ENCODE measurements around the gene SLC5A2.
"Not testable (repeated sequence)": the region's sequence is repeated elsewhere in the genome, so short reads cannot be mapped to it uniquely, and the experiment has no call there.

The SLC5A2 gene

GRCh38 chr16:31529108-31529936, 46.4 kb downstream of the SLC5A2 start:
- Mint-ChIP-seq H3K27ac (no peak overlapping the region), H3K4me1 (no peaks in the 10 kb centered on the region), H3K9me3 (no peaks in the 10 kb centered on the region), H3K36me3 (no peaks in the 10 kb centered on the region), H3K27me3 (peaks cover 31% of the 10 kb centered on the region), H3K4me3 (no peak overlapping the region)
- DNase-seq = no peak
- CTCF ChIA-PET = no interaction called here

GRCh38 chr16:31529937-31530312, 47.0 kb downstream of the SLC5A2 start:
- H3K4me3 Mint-ChIP-seq = no peak overlapping the region
- no peak for DNase-seq
- H3K4me1 Mint-ChIP-seq = no peaks in the 10 kb centered on the region
- peaks cover 31% of the 10 kb centered on the region for H3K27me3 Mint-ChIP-seq
- CTCF ChIA-PET = no interaction called here
- H3K27ac Mint-ChIP-seq = no peak overlapping the region
- H3K9me3 Mint-ChIP-seq = no peaks in the 10 kb centered on the region
- H3K36me3 Mint-ChIP-seq = no peaks in the 10 kb centered on the region

GRCh38 chr16:31530405-31530804, 47.5 kb downstream of the SLC5A2 start:
- H3K27ac Mint-ChIP-seq = no peak overlapping the region
- H3K36me3 Mint-ChIP-seq = no peaks in the 10 kb centered on the region
- H3K9me3 Mint-ChIP-seq = no peaks in the 10 kb centered on the region
- H3K4me3 Mint-ChIP-seq = no peak overlapping the region
- H3K27me3 Mint-ChIP-seq = peaks cover 35% of the 10 kb centered on the region
- DNase-seq = no peak
- CTCF ChIA-PET = no interaction called here
- no peaks in the 10 kb centered on the region for H3K4me1 Mint-ChIP-seq

- no peaks in the 10 kb centered on the region for H3K9me3 Mint-ChIP-seq
- CTCF ChIA-PET = no interaction called here
- no peaks in the 10 kb centered on the region for H3K4me1 Mint-ChIP-seq
- no peaks in the 10 kb centered on the region for H3K36me3 Mint-ChIP-seq
- peaks cover 41% of the 10 kb centered on the region for H3K27me3 Mint-ChIP-seq
- no peak overlapping the region for H3K4me3 Mint-ChIP-seq
- no peak overlapping the region for H3K27ac Mint-ChIP-seq
- no peak for DNase-seq
Observed at GRCh38 chr16:31531096-31531495, 48.2 kb downstream of the SLC5A2 start.

GRCh38 chr16:31532120-31532519, 49.2 kb downstream of the SLC5A2 start:
- Mint-ChIP-seq H3K4me3 (no peak overlapping the region), H3K9me3 (no peaks in the 10 kb centered on the region)

GRCh38 chr16:31532896-31533295, 50.0 kb downstream of the SLC5A2 start:
- no peaks in the 10 kb centered on the region for H3K9me3 Mint-ChIP-seq
- H3K4me3 Mint-ChIP-seq = no peak overlapping the region
- no peak for DNase-seq
- peaks cover 52% of the 10 kb centered on the region for H3K27me3 Mint-ChIP-seq
- no peak overlapping the region for H3K27ac Mint-ChIP-seq
- CTCF ChIA-PET = no interaction called here
- H3K4me1 Mint-ChIP-seq = no peaks in the 10 kb centered on the region
- no peaks in the 10 kb centered on the region for H3K36me3 Mint-ChIP-seq

More at GRCh38 chr16:31532120-31532519, 49.2 kb downstream of the SLC5A2 start:
- CTCF ChIA-PET = no interaction called here
- peaks cover 49% of the 10 kb centered on the region for H3K27me3 Mint-ChIP-seq
- no peaks in the 10 kb centered on the region for H3K4me1 Mint-ChIP-seq
- H3K36me3 Mint-ChIP-seq = no peaks in the 10 kb centered on the region
- no peak for DNase-seq
- H3K27ac Mint-ChIP-seq = no peak overlapping the region

- Mint-ChIP-seq H3K4me3 (no peak overlapping the region), H3K27ac (no peak overlapping the region), H3K27me3 (peaks cover 42% of the 10 kb centered on the region), H3K36me3 (no peaks in the 10 kb centered on the region), H3K4me1 (no peaks in the 10 kb centered on the region), H3K9me3 (no peaks in the 10 kb centered on the region)
- no peak for DNase-seq
- CTCF ChIA-PET = no interaction called here
Observed at GRCh38 chr16:31535737-31536136, 52.8 kb downstream of the SLC5A2 start.

- Mint-ChIP-seq H3K4me1 (no peaks in the 10 kb centered on the region), H3K27ac (no peak overlapping the region), H3K27me3 (peaks cover 42% of the 10 kb centered on the region), H3K36me3 (no peaks in the 10 kb centered on the region), H3K9me3 (no peaks in the 10 kb centered on the region), H3K4me3 (no peak overlapping the region)
- CTCF ChIA-PET = interaction anchor here (0.8 kb wide), 1 partner anchor 26 kb away, joined by 3 read pairs; no protein-coding TSS in a partner anchor
- no peak for DNase-seq
Observed at GRCh38 chr16:31536804-31537361, 54.0 kb downstream of the SLC5A2 start.

- no peaks in the 10 kb centered on the region for H3K36me3 Mint-ChIP-seq
- CTCF ChIA-PET = interaction anchor here (0.8 kb wide), 1 partner anchor 27 kb away, joined by 3 read pairs; no protein-coding TSS in a partner anchor
- no peak overlapping the region for H3K27ac Mint-ChIP-seq
- no peaks in the 10 kb centered on the region for H3K4me1 Mint-ChIP-seq
- H3K4me3 Mint-ChIP-seq = no peak overlapping the region
- no peak for DNase-seq
- peaks cover 42% of the 10 kb centered on the region for H3K27me3 Mint-ChIP-seq
- no peaks in the 10 kb centered on the region for H3K9me3 Mint-ChIP-seq
Observed at GRCh38 chr16:31537362-31538242, 54.7 kb downstream of the SLC5A2 start.

- CTCF ChIA-PET, H3K27ac Mint-ChIP-seq, H3K4me1 Mint-ChIP-seq, H3K9me3 Mint-ChIP-seq, H3K4me3 Mint-ChIP-seq, DNase-seq, H3K36me3 Mint-ChIP-seq: not testable (repeated sequence)
- H3K27me3 Mint-ChIP-seq = peaks cover 42% of the 10 kb centered on the region
Observed at GRCh38 chr16:31538243-31538598, 55.3 kb downstream of the SLC5A2 start.

- peaks cover 39% of the 10 kb centered on the region for H3K27me3 Mint-ChIP-seq
- H3K36me3 Mint-ChIP-seq, H3K4me1 Mint-ChIP-seq, H3K9me3 Mint-ChIP-seq, CTCF ChIA-PET, H3K27ac Mint-ChIP-seq, H3K4me3 Mint-ChIP-seq, DNase-seq: not testable (repeated sequence)
Observed at GRCh38 chr16:31539762-31540161, 56.8 kb downstream of the SLC5A2 start.

All from activated naive CD4-positive, alpha-beta T cell treated with anti-CD3 and anti-CD28 coated beads, Interleukin-2, amount 10 ng/mL, durations not matched to agents 7 days and 5 days (primary cell).